ENCODE measurements around the gene CCDC40. TPM values are rescaled to one million over a fixed set of nuclear protein-coding genes. Genes with fewer than 3 reads are reported as not detected.

Gene CCDC40
- total and polyA plus RNA-seq, 2 of the 13 experiments (the other 11 are each of a cell fraction or from before 2014, with no cell fraction given): 4.1 to 5.5 TPM

GRCh38 chr17:79992649-79993389 lies 43.6 kb upstream of the CCDC40 start (continued):
- TF ChIP-seq ZNF800 (CRISPR knock-in tag; IDR thresholded peaks at IDR 0.05): no peak
- TF ChIP-seq MEIS2 (CRISPR knock-in tag; IDR thresholded peaks at IDR 0.05): 0 out of 2 replicates have a peak, but pooled peaks have one; percentile 15
- TF ChIP-seq MIER2 (CRISPR knock-in tag; IDR thresholded peaks at IDR 0.05): no peak
- no peak; the same call in 1 of the 2 replicates for TF ChIP-seq ZNF839 (CRISPR knock-in tag; IDR thresholded peaks at IDR 0.05; ENCODE audit: borderline replicate concordance)
- TF ChIP-seq ZNF678 (CRISPR knock-in tag; IDR thresholded peaks at IDR 0.05): no peak; the same call in 1 of the 2 replicates

- H3K4me3 ChIP-seq (replicated peaks in 1 of 3; ENCODE audit: insufficient read depth in 1 of 3, low read depth in 2 of 3, low read length in 3 of 3): peak overlapping the region; percentile 51 to 77 (median 62)
- no peaks in the 10 kb centered on the region for H3K9me3 ChIP-seq (ENCODE audit: low read length)
- intact Hi-C loops (cut with micrococcal nuclease; ENCODE audit: unreplicated experiment): loop anchor here (2.0 kb wide), 3 partner anchors 149 to 197 kb away; partner anchors contain the start of gene CBX8
- H3K79me2 ChIP-seq (ENCODE audit: insufficient read depth, low read length): peaks cover 10% of the 10 kb centered on the region
- H2AFZ ChIP-seq (ENCODE audit: low read length): no peak overlapping the region
- no peaks in the 10 kb centered on the region for H3K27me3 ChIP-seq (ENCODE audit: control insufficient read depth in 1 of 2, insufficient read depth in 2 of 2, low read length in 2 of 2)
- H3K36me3 ChIP-seq (replicated peaks in 1 of 2; ENCODE audit: control insufficient read depth in 1 of 2, insufficient read depth in 2 of 2, low read length in 2 of 2): no peaks in the 10 kb centered on the region
- peak; percentile 95 for FAIRE-seq
- WGBS (ENCODE audit: low lambda C conversion rate): 1% methylated on average over 20 of the region's 22 CpGs
- H3K9ac ChIP-seq (ENCODE audit: insufficient read depth, low read depth, low read length): peak overlapping the region; percentile 88
- ChIA-PET POLR2A (interaction anchor here (0.5 to 10.9 kb wide), 54 partner anchors 9 to 1092 kb away, joined by 3 to 333 read pairs (median 6); partner anchors contain the start of genes CBX4, CBX8, GAA and SGSH), CTCF (ENCODE audit: low intra/inter-chr PET ratio, low total read pairs) (no interaction called here)
- BruUV-seq (replicated peaks): no TSS peak
- peak; percentile 99 for DNase-seq (ENCODE audit: low spot score)
- H4K20me1 ChIP-seq (ENCODE audit: insufficient read depth, low read length): no peaks in the 10 kb centered on the region
- peak; percentile 78 for ATAC-seq
- H3K4me1 ChIP-seq (ENCODE audit: insufficient read depth, low read length): peaks cover 83% of the 10 kb centered on the region
- H3K4me2 ChIP-seq (ENCODE audit: low read depth, low read length): peak overlapping the region; percentile 99
- peak overlapping the region; percentile 98 for H3K27ac ChIP-seq (ENCODE audit: extremely low read length, insufficient read depth, low read length)
- in situ Hi-C loops (cut with HindIII; ENCODE audit: extremely low pct_ligation_motif_present, low pct_unique_long_range_greater_than_20kb): loop anchor here (5.0 kb wide), 3 partner anchors 66 to 181 kb away; partner anchors contain the start of gene CBX4
- TF ChIP-seq ZNF205 (CRISPR knock-in tag; IDR thresholded peaks at IDR 0.05) (peak; percentile 97), ZNF24 (IDR thresholded peaks at IDR 0.05) (peak; percentile 25; the same call in 1 of the 2 replicates), ARID2 (CRISPR knock-in tag; IDR thresholded peaks at IDR 0.05; ENCODE audit: borderline replicate concordance) (peak; percentile 98; the same call in 1 of the 2 replicates), TBX2 (CRISPR knock-in tag; IDR thresholded peaks at IDR 0.05; ENCODE audit: borderline replicate concordance) (peak; percentile 98), NFATC3 (CRISPR knock-in tag; IDR thresholded peaks at IDR 0.05) (peak; percentile 70; the same call in 1 of the 2 replicates), SPEN (CRISPR knock-in tag; IDR thresholded peaks at IDR 0.05; ENCODE audit: low read depth) (peak; percentile 93), SMAD1 (CRISPR knock-in tag; IDR thresholded peaks at IDR 0.05; ENCODE audit: borderline replicate concordance, low read depth) (peak; percentile 98), ATF4 (CRISPR knock-in tag; IDR thresholded peaks at IDR 0.05) (peak; percentile 97 to 100), IRF1 (CRISPR knock-in tag; IDR thresholded peaks at IDR 0.05; ENCODE audit: low read depth) (peak; percentile 85; the same call in 1 of the 2 replicates), IKZF1 (IDR thresholded peaks at IDR 0.05) (no peak), KAT8 (CRISPR knock-in tag; IDR thresholded peaks at IDR 0.05) (peak; percentile 92)
Measured at GRCh38 chr17:79993390-79994227, 42.8 kb upstream of the CCDC40 start.
